ENCODE measurements around the gene CD177.

DNA sequence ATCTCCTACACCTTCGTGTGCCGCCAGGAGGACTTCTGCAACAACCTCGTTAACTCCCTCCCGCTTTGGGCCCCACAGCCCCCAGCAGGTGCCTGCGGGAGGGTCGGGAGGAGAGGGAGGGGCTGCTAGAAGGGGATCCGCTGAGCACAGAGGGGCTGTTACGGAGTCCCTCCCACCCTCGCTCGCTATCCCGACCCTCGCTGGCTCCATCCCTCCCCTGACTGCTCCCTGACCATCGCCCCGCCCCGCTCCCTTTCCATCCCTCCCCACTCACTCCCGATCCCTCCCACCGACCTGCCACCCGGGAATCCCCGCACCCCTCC is 780 bp downstream of the CD177 start:
- TF ChIP-seq, protein P1, sequence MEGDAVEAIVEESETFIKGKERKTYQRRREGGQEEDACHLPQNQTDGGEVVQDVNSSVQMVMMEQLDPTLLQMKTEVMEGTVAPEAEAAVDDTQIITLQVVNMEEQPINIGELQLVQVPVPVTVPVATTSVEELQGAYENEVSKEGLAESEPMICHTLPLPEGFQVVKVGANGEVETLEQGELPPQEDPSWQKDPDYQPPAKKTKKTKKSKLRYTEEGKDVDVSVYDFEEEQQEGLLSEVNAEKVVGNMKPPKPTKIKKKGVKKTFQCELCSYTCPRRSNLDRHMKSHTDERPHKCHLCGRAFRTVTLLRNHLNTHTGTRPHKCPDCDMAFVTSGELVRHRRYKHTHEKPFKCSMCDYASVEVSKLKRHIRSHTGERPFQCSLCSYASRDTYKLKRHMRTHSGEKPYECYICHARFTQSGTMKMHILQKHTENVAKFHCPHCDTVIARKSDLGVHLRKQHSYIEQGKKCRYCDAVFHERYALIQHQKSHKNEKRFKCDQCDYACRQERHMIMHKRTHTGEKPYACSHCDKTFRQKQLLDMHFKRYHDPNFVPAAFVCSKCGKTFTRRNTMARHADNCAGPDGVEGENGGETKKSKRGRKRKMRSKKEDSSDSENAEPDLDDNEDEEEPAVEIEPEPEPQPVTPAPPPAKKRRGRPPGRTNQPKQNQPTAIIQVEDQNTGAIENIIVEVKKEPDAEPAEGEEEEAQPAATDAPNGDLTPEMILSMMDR (IDR thresholded peaks at IDR 0.05), result no peak
- no peak for TF ChIP-seq POLR2AphosphoS5 (IDR thresholded peaks at IDR 0.05)
- TF ChIP-seq POLR2A (IDR thresholded peaks at IDR 0.05), result no peak
- TF ChIP-seq EP300 (IDR thresholded peaks at IDR 0.05), result no peak
